GM23338 (cell line): ENCODE measurements around the gene LBX1. TPM values are rescaled to one million over a fixed set of nuclear protein-coding genes. Genes with fewer than 3 reads are reported as not detected.

Source experiments
- ATAC-seq: fragments of 200-7000 bp; cut with Tn5 transposase; 3 replicates; pipeline ENCODE4 v1.9.1; 2020
- DNase-seq: peaks from one replicate; pipeline ENCODE4 v3.0.0-alpha.2; 2015; ENCODE audit warnings: low spot score
- H2AFZ ChIP-seq: fragments of 200-600 bp; sonication (generic); 2 replicates; pipeline ENCODE4 v1.8.0; 2016; ENCODE audit warnings: antibody characterized with exemption, mild to moderate bottlenecking, moderate library complexity
- H3F3A ChIP-seq: fragments of 200-600 bp; sonication (generic); replicated peaks from 2 replicates; pipeline ENCODE4 v1.8.0; 2017; ENCODE audit warnings: antibody characterized with exemption, mixed run types, low read depth
- H3K27ac ChIP-seq: fragments of 200-600 bp; sonication (generic); 2 replicates; pipeline ENCODE4 v1.6.1; 2016; ENCODE audit warnings: low read depth
- H3K27me3 ChIP-seq: fragments of 200-600 bp; sonication (generic); 2 replicates; pipeline ENCODE4 v1.8.0; 2016; ENCODE audit warnings: mild to moderate bottlenecking, mixed run types, moderate library complexity; ENCODE audit not compliant: insufficient read depth
- H3K36me3 ChIP-seq: fragments of 200-600 bp; sonication (generic); 2 replicates; pipeline ENCODE4 v1.8.0; 2016; ENCODE audit warnings: mild to moderate bottlenecking; ENCODE audit not compliant: insufficient read depth
- H3K4me1 ChIP-seq: fragments of 200-600 bp; sonication (generic); 2 replicates; pipeline ENCODE4 v1.8.0; 2016; ENCODE audit warnings: mild to moderate bottlenecking, moderate library complexity; ENCODE audit not compliant: insufficient read depth
- H3K4me2 ChIP-seq: fragments of 200-600 bp; sonication (generic); 2 replicates; pipeline ENCODE4 v1.7.1; 2017; ENCODE audit warnings: mixed run types
- H3K4me3 ChIP-seq: fragments of 200-600 bp; sonication (generic); 2 replicates; pipeline ENCODE4 v1.6.1; 2016; ENCODE audit warnings: mixed run types
- H3K79me2 ChIP-seq: fragments of 200-600 bp; sonication (generic); replicated peaks from 2 replicates; pipeline ENCODE4 v1.8.0; 2017; ENCODE audit warnings: mild to moderate bottlenecking; ENCODE audit not compliant: insufficient read depth
- H3K9me2 ChIP-seq: fragments of 200-600 bp; sonication (generic); 2 replicates; pipeline ENCODE4 v1.8.0; 2017; ENCODE audit not compliant: insufficient read depth
- H4K20me1 ChIP-seq: fragments of 200-600 bp; sonication (generic); replicated peaks from 2 replicates; pipeline ENCODE4 v1.8.0; 2017; ENCODE audit warnings: mild to moderate bottlenecking; ENCODE audit not compliant: insufficient read depth
- H3K27ac Mint-ChIP-seq: 2 replicates; pipeline ENCODE4 v1.8.0; 2020; ENCODE audit warnings: inconsistent platforms, mild to moderate bottlenecking, moderate library complexity, mixed read lengths
- H3K27me3 Mint-ChIP-seq: 3 replicates; pipeline ENCODE4 v1.8.0; 2022; ENCODE audit warnings: low read depth, mild to moderate bottlenecking, moderate library complexity, mixed read lengths, inconsistent platforms; ENCODE audit not compliant: insufficient read depth, poor library complexity
- H3K36me3 Mint-ChIP-seq: 3 replicates; pipeline ENCODE4 v1.8.0; 2021; ENCODE audit warnings: low read depth, mild to moderate bottlenecking, inconsistent platforms, moderate library complexity, mixed read lengths
- H3K4me1 Mint-ChIP-seq: 3 replicates; pipeline ENCODE4 v1.8.0; 2020; ENCODE audit warnings: mild to moderate bottlenecking, inconsistent platforms, mixed read lengths
- H3K4me3 Mint-ChIP-seq: 3 replicates; pipeline ENCODE4 v1.8.0; 2021; ENCODE audit warnings: moderate library complexity, mild to moderate bottlenecking, inconsistent platforms, mixed read lengths
- H3K9me3 Mint-ChIP-seq: 3 replicates; pipeline ENCODE4 v1.8.0; 2020; ENCODE audit warnings: moderate library complexity, mild to moderate bottlenecking, inconsistent platforms, mixed read lengths
- EZH2 ChIP-seq: fragments of 200-600 bp; sonication (generic); IDR thresholded peaks from one replicate; pipeline ENCODE4 v1.8.0; 2017; ENCODE audit warnings: antibody characterized with exemption, mild to moderate bottlenecking, low read depth; ENCODE audit not compliant: unreplicated experiment
- EZH2phosphoT487 ChIP-seq: fragments of 200-600 bp; sonication (generic); IDR thresholded peaks from one replicate; pipeline ENCODE4 v1.8.1; 2018; ENCODE audit warnings: antibody characterized with exemption; ENCODE audit not compliant: unreplicated experiment
- NANOG ChIP-seq: IDR thresholded peaks from 2 replicates; pipeline ENCODE4 v1.6.1; 2016; ENCODE audit warnings: antibody characterized with exemption, borderline replicate concordance
- REST ChIP-seq: IDR thresholded peaks from one replicate; pipeline ENCODE4 v1.6.1; 2018; ENCODE audit warnings: antibody characterized with exemption; ENCODE audit not compliant: unreplicated experiment
- polyA plus RNA-seq: library from polyadenylated mRNA; unstranded; fragments of >200 nt; fragmentation: Nextera tagmentation; extraction: Ambion mirVana; gene quantifications from 2 replicates; pipeline ENCODE4 v1.2.1, GENCODE V29; 2016
- total RNA-seq: library from RNA; depleted of rRNA; stranded (reverse); fragments of >200 nt; shearing (Covaris generic); gene quantifications from 2 replicates; pipeline ENCODE4 v1.2.3, GENCODE V29; 2014
- TF ChIP-seq, protein P1 (sequence below): fragments of 250-450 bp; sonication (Bioruptor Pico); IDR thresholded peaks from 2 replicates; pipeline ENCODE4 v1.5.0; 2020; ENCODE audit warnings: mild to moderate bottlenecking, moderate library complexity
- TF ChIP-seq, protein P2 (sequence below): IDR thresholded peaks from 2 replicates; pipeline ENCODE4 v1.6.1; 2016; ENCODE audit warnings: antibody characterized with exemption

LBX1 gene
- total and polyA plus RNA-seq, 2 experiments from 2014 or later = not detected

GRCh38 chr10:101260764-101261481, 31.7 kb upstream of the LBX1 start:
- H3K4me3 Mint-ChIP-seq = peak overlapping the region; percentile 51
- peaks cover 42% of the 10 kb centered on the region for H3K4me1 Mint-ChIP-seq
- Histone ChIP-seq H3K79me2 (no peaks in the 10 kb centered on the region), H3K4me2 (peak overlapping the region; percentile 79), H3K36me3 (no peaks in the 10 kb centered on the region), H2AFZ (peak overlapping the region; percentile 74), H3F3A (0 out of 2 replicates have a peak, but pooled peaks cover 3% of the 10 kb centered on the region), H3K27ac (no peak overlapping the region), H3K4me3 (peak overlapping the region; percentile 46), H3K4me1 (peaks cover 25% of the 10 kb centered on the region), H4K20me1 (no peaks in the 10 kb centered on the region), H3K9me2 (no peaks in the 10 kb centered on the region; the same call in 1 of the 2 replicates), H3K27me3 (peaks cover 22% of the 10 kb centered on the region; the same call in 1 of the 2 replicates)
- H3K9me3 Mint-ChIP-seq = no peaks in the 10 kb centered on the region; the same call in 2 of the 3 replicates
- TF ChIP-seq, protein P1, sequence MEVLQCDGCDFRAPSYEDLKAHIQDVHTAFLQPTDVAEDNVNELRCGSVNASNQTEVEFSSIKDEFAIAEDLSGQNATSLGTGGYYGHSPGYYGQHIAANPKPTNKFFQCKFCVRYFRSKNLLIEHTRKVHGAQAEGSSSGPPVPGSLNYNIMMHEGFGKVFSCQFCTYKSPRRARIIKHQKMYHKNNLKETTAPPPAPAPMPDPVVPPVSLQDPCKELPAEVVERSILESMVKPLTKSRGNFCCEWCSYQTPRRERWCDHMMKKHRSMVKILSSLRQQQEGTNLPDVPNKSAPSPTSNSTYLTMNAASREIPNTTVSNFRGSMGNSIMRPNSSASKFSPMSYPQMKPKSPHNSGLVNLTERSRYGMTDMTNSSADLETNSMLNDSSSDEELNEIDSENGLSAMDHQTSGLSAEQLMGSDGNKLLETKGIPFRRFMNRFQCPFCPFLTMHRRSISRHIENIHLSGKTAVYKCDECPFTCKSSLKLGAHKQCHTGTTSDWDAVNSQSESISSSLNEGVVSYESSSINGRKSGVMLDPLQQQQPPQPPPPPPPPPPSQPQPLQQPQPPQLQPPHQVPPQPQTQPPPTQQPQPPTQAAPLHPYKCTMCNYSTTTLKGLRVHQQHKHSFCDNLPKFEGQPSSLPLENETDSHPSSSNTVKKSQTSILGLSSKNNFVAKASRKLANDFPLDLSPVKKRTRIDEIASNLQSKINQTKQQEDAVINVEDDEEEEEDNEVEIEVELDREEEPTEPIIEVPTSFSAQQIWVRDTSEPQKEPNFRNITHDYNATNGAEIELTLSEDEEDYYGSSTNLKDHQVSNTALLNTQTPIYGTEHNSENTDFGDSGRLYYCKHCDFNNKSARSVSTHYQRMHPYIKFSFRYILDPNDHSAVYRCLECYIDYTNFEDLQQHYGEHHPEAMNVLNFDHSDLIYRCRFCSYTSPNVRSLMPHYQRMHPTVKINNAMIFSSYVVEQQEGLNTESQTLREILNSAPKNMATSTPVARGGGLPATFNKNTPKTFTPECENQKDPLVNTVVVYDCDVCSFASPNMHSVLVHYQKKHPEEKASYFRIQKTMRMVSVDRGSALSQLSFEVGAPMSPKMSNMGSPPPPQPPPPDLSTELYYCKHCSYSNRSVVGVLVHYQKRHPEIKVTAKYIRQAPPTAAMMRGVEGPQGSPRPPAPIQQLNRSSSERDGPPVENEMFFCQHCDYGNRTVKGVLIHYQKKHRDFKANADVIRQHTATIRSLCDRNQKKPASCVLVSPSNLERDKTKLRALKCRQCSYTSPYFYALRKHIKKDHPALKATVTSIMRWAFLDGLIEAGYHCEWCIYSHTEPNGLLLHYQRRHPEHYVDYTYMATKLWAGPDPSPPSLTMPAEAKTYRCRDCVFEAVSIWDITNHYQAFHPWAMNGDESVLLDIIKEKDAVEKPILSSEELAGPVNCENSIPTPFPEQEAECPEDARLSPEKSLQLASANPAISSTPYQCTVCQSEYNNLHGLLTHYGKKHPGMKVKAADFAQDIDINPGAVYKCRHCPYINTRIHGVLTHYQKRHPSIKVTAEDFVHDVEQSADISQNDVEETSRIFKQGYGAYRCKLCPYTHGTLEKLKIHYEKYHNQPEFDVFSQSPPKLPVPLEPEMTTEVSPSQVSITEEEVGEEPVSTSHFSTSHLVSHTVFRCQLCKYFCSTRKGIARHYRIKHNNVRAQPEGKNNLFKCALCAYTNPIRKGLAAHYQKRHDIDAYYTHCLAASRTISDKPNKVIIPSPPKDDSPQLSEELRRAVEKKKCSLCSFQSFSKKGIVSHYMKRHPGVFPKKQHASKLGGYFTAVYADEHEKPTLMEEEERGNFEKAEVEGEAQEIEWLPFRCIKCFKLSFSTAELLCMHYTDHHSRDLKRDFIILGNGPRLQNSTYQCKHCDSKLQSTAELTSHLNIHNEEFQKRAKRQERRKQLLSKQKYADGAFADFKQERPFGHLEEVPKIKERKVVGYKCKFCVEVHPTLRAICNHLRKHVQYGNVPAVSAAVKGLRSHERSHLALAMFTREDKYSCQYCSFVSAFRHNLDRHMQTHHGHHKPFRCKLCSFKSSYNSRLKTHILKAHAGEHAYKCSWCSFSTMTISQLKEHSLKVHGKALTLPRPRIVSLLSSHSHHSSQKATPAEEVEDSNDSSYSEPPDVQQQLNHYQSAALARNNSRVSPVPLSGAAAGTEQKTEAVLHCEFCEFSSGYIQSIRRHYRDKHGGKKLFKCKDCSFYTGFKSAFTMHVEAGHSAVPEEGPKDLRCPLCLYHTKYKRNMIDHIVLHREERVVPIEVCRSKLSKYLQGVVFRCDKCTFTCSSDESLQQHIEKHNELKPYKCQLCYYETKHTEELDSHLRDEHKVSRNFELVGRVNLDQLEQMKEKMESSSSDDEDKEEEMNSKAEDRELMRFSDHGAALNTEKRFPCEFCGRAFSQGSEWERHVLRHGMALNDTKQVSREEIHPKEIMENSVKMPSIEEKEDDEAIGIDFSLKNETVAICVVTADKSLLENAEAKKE (CRISPR knock-in tag) = no peak
- DNase-seq (peak; percentile 87), ATAC-seq (peak; percentile 81)
- no peaks in the 10 kb centered on the region for H3K36me3 Mint-ChIP-seq
- H3K27ac Mint-ChIP-seq = no peak overlapping the region
- H3K27me3 Mint-ChIP-seq = peaks cover 26% of the 10 kb centered on the region

DNA sequence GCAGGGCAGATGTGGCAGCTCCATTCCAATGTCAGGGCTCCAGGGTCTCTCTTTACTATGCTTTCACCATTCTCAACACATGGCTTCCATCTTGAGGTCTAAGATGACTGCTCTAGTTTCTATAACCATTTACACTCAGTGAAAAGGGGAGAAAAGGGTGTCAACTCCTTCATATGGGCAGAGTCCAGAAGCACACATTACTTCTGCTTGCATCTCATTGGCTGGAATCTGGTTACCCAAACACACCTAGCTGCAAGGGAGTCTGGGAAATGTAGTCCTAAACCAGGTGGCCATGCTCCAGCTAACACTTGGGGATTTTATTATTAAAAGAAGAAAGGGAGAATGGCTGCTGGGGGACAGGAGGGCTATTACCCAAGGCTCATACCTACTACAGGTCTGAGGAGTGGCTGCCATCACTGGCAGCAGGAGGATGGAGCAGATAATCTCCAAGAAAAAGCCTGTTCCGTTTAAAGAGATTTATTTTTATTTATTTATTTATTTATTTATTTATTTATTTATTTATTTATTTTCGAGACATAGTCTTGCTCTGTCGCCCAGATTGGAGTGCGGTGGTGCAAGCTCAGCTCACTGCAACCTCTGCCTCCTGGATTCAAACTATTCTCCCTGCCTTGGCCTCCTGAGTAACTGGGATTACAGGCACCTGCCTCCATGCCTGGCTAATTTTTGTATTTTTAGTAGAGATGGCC, 29.1 kb upstream of the LBX1 start:
- peaks cover 47% of the 10 kb centered on the region for H3K4me1 Mint-ChIP-seq
- Histone ChIP-seq H3K36me3 (no peaks in the 10 kb centered on the region), H3K4me3 (no peak overlapping the region), H3K27me3 (peaks cover 22% of the 10 kb centered on the region; the same call in 1 of the 2 replicates), H4K20me1 (no peaks in the 10 kb centered on the region), H3K4me1 (peaks cover 31% of the 10 kb centered on the region), H3K79me2 (no peaks in the 10 kb centered on the region), H3K9me2 (no peaks in the 10 kb centered on the region; the same call in 1 of the 2 replicates), H3F3A (0 out of 2 replicates have a peak, but pooled peaks cover 3% of the 10 kb centered on the region), H2AFZ (no peak overlapping the region), H3K27ac (no peak overlapping the region), H3K4me2 (no peak overlapping the region)
- no peak overlapping the region for H3K4me3 Mint-ChIP-seq
- H3K27me3 Mint-ChIP-seq = peaks cover 38% of the 10 kb centered on the region
- peak; percentile 57 for ATAC-seq
- H3K27ac Mint-ChIP-seq = no peak overlapping the region; the same call in 1 of the 2 replicates
- H3K36me3 Mint-ChIP-seq = no peaks in the 10 kb centered on the region
- peak; percentile 81 for DNase-seq
- no peaks in the 10 kb centered on the region; the same call in 2 of the 3 replicates for H3K9me3 Mint-ChIP-seq
- no peak for TF ChIP-seq EZH2
- TF ChIP-seq NANOG = no peak
- no peak for TF ChIP-seq EZH2phosphoT487
- TF ChIP-seq, protein P2, sequence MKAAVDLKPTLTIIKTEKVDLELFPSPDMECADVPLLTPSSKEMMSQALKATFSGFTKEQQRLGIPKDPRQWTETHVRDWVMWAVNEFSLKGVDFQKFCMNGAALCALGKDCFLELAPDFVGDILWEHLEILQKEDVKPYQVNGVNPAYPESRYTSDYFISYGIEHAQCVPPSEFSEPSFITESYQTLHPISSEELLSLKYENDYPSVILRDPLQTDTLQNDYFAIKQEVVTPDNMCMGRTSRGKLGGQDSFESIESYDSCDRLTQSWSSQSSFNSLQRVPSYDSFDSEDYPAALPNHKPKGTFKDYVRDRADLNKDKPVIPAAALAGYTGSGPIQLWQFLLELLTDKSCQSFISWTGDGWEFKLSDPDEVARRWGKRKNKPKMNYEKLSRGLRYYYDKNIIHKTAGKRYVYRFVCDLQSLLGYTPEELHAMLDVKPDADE = 0 out of 2 replicates have a peak, but pooled peaks have one; percentile 24
- TF ChIP-seq REST = no peak
